AG04449 (cell line): ENCODE measurements around the gene COL12A1.
A peak's percentile ranks its signal among the peaks of the same experiment; 100 is the strongest.

ENCODE experiments used
- CTCF ChIA-PET: fragments of 350-600 bp; formaldehyde crosslinking; extraction: SDS; loops from one replicate; lab custom pipeline; 2021; ENCODE audit warnings: antibody characterized with exemption; lab: Yijun Ruan, JAX
- POLR2A ChIA-PET: fragments of 400-600, 350-600 bp; formaldehyde crosslinking; extraction: SDS; loops from one replicate; lab custom pipeline; 2020; ENCODE audit warnings: antibody characterized with exemption, inconsistent platforms; lab: Yijun Ruan, JAX
- DNase-seq: peaks from one replicate; pipeline ENCODE4 v3.0.0-alpha.2; 2010; ENCODE audit warnings: low read depth, low spot score
- H3K4me3 ChIP-seq: 2 replicates; pipeline ENCODE4 v1.5.1; 2011; ENCODE audit warnings: low read depth, mild to moderate bottlenecking, control low read depth, low read length
- TF ChIP-seq, protein P1 (sequence below): IDR thresholded peaks from one replicate; pipeline ENCODE4 v1.5.1; 2011; ENCODE audit warnings: mild to moderate bottlenecking, moderate library complexity, low read length, control low read depth, inconsistent platforms; ENCODE audit not compliant: insufficient read depth; ENCODE audit errors: missing control alignments

Gene COL12A1

DNA sequence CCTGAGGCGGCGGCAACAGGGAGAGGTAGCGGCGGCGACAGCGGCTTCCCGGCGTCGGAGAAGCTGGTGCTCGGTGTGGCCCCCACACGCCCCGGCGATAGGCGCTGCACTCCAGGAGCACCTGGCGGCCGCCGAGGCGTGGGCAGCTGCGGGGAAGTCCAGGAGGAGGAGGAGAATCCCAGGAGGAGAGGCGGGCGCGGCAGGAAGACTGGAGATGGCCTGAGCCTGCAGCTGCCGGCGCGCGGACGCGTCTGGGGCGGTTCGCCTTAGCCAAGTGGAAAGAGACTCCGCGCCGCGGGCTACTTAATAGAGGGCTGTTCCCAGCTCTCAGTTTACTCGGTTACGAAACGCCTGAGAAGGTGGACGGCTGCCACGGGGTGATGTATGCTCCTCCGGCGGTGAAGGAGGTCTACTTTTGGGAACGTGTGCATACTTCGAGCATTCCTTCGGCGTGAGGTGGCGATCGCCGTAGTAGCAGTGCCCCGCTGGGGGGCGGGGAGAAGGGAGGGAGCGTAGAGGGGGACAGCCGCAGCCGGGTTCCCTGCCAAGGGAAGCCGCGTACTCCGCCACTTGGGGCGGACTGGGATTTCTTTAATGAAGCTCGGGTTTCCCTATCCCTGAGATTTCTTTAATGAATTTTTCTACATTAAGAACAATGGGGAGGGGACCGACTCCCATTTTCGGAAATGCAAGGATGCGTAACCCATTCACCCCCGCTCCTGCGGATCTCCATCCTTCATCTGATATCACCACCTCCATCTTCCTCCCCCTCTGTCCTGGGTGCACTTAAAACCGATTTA, at the start of gene COL12A1:
Gene COL12A1, minus strand, starts transcription at position 278 of the 800 bp plus-strand sequence. CDS start 3,261 bp downstream, outside the sequence.
- DNase-seq: peak; percentile 98
- peak within 1 kb of the TSS; percentile 100 for H3K4me3 ChIP-seq
- ChIA-PET POLR2A (interaction anchor here (0.6 to 2.2 kb wide), 19 partner anchors 23 to 1402 kb away, joined by 3 to 14 read pairs (median 3); no protein-coding TSS in a partner anchor), CTCF (interaction anchor here (0.8 to 11.9 kb wide), 12 partner anchors 12 to 1473 kb away, joined by 3 to 328 read pairs (median 4); no protein-coding TSS in a partner anchor)
- TF ChIP-seq, protein P1, sequence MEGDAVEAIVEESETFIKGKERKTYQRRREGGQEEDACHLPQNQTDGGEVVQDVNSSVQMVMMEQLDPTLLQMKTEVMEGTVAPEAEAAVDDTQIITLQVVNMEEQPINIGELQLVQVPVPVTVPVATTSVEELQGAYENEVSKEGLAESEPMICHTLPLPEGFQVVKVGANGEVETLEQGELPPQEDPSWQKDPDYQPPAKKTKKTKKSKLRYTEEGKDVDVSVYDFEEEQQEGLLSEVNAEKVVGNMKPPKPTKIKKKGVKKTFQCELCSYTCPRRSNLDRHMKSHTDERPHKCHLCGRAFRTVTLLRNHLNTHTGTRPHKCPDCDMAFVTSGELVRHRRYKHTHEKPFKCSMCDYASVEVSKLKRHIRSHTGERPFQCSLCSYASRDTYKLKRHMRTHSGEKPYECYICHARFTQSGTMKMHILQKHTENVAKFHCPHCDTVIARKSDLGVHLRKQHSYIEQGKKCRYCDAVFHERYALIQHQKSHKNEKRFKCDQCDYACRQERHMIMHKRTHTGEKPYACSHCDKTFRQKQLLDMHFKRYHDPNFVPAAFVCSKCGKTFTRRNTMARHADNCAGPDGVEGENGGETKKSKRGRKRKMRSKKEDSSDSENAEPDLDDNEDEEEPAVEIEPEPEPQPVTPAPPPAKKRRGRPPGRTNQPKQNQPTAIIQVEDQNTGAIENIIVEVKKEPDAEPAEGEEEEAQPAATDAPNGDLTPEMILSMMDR: peak; percentile 15

DNA sequence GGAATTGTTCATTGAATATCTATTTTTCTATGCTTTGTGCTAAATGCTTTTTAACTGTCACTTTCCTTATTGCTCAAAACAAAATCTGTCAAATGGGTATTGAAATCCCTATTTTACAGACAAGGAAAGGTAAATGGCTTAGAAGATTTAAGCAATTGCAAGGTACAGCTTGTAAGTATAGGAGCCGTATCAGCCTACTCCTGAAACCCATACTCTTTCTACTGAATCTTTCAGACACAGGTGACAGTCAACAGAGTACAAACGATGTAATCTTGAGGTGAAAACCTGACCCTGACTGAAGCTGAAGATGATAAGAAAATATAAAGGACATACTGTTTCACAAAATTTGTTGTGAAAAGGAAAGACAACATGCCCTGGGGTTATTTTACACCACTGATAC, 44.7 kb upstream of the COL12A1 start:
- CTCF ChIA-PET: interaction anchor here (1.0 to 2.5 kb wide), 4 partner anchors 12 to 278 kb away, joined by 3 to 11 read pairs (median 4); no protein-coding TSS in a partner anchor
- POLR2A ChIA-PET: no interaction called here
- TF ChIP-seq, protein P1: no peak
- DNase-seq: no peak
- H3K4me3 ChIP-seq: no peak overlapping the region

DNA sequence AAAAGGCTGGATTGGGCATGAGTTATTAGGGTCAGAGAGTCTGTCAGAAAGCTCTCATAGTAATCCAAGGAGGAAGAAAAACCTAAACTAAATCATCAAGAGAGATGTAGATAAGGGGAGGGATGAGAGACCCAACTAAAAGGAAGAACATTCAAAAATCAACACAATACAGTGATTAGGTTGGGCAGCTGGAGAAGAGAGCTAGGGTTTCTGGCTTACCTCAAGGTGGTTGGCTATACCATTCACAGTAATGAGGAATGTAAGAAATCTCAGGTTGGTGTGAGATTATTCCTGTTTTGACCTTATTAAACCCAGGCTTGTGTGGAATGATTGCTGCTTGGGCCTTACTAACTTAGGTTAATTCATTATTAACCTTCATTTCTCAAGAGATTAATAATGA, 44.0 kb upstream of the COL12A1 start:
- no peak overlapping the region for H3K4me3 ChIP-seq
- ChIA-PET CTCF (interaction anchor here (1.0 to 2.5 kb wide), 4 partner anchors 9 to 279 kb away, joined by 4 to 11 read pairs (median 4); no protein-coding TSS in a partner anchor), POLR2A (no interaction called here)
- TF ChIP-seq, protein P1: no peak
- DNase-seq: no peak

DNA sequence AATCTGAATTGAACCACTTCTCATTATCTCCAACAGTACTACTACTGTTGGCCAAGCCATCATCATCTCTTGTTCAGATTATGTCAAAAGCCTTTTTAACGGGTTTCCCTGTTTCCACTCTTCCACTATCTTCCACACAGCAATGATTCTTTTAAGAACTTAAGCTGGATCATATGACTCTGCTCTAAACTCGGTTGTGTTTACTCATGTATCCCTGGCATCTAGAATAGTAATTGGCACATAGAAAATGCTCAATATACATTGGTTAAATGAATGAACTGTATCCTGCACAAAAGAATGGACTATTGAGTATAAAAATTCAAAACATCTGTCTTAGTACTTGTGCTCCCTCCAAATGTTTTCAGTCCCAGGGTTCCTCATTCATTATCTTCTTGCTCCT, 40.5 kb upstream of the COL12A1 start:
- TF ChIP-seq, protein P1: no peak
- H3K4me3 ChIP-seq: no peak overlapping the region
- ChIA-PET CTCF (no interaction called here), POLR2A (no interaction called here)
- no peak for DNase-seq

DNA sequence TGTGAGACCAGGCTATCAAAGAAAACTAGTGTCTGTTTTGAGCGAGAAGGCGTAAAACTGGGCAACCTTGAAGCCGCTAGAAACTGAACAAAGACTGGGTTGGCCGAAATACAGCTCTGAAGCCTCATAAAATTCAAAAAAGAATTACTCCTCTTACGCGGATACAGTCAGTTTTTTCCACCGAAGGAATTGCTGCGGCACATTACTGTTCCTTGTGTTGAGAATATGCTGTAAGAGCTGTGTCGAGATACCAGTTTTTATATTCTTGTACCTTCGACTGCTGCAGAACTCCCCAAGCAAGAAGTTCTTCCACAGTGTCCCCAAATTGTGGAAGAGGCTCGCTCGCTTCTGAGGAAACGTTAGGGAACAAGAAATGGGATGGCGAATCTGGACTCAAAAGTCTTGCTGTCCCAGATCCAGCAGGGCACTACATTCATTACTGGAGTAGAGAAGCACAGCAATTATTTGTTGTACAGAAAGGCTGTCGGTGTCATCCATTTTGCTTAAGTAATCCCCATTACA, 38.3 kb upstream of the COL12A1 start:
- peak overlapping the region; percentile 99 for H3K4me3 ChIP-seq
- ChIA-PET CTCF (interaction anchor here (0.9 to 3.3 kb wide), 7 partner anchors 13 to 302 kb away, joined by 3 to 14 read pairs (median 4); no protein-coding TSS in a partner anchor), POLR2A (interaction anchor here (0.6 to 1.0 kb wide), 7 partner anchors 21 to 477 kb away, joined by 3 to 5 read pairs (median 3); partner anchors contain the start of gene COL12A1)
- TF ChIP-seq, protein P1: no peak
- DNase-seq: no peak
